DMS153 treated with DMSO at 0.1 percent for 48 hours (cell line): ENCODE measurements around the gene MTCL3.

ENCODE experiments used
- DNase-seq: peaks from one replicate; lab custom pipeline; 2025; ENCODE audit not compliant: unreplicated experiment; lab: John Stamatoyannopoulos, UW

The MTCL3 gene

DNA sequence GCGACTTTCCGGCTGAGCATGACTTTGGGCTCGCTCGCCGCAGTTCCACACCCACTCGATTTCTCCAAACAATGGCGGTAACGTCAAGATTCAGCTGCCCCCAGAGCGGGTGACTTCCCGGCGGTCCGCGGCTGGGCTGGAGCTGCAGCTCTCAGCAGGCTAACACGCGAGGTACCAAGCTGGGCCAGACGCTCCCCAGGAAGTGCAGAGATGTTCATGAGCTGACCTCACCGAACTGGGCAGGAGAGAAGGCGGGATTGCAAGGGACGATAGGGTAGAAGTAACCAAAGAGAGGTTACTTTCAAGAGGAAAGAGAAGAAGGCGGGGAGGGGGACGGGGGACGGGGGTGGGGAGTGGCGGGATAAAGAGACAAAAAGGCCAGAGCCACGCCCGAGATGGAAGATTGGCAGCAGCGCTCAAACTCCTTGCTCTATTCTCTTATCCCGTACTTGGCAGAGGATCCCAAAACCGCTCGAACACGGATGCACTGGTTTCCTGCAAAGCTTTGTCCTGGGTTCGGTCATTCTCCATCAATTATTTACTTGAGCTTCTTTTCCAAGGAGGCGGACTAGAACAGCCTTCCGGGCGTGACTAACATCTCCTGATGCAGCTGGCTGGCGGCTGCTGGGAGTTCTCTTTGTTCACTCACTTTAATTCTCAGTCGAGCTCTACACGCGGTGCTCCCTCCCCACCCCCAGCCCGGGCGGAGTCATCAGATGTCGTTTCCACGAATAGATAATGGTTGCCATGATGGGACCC is at the start of gene MTCL3:
Gene MTCL3 (minus strand): TSS at position 626 of the 759 bp plus-strand sequence.
- peak; percentile 93 for DNase-seq

- no peak for DNase-seq
These were observed 48.3 kb upstream of the MTCL3 start for GRCh38 chr6:127567476-127567875.

GRCh38 chr6:127566651-127567050 is 47.5 kb upstream of the MTCL3 start:
- DNase-seq = no peak

GRCh38 chr6:127566119-127566518 is 47.0 kb upstream of the MTCL3 start:
- DNase-seq = no peak

DNA sequence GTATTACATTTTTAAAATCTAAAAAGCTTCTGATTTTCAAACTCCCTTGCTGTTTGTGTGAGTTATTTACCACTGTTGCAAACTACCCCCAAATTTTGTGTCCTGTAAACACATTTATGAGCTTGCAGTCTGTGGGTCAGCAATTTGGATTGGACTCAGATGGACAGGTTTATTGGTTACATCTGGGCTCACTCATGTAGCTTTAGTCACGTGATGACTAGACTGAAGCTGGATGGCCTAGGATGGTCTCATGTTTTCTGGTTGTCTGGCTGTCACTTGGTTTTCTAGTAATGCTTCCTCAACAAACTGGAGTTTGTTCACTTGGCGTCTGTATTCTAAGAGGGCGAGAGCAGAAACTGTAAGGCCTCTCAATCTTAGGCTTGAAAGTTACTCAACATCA is 45.6 kb upstream of the MTCL3 start:
- DNase-seq = no peak

- no peak for DNase-seq
These were observed 42.5 kb upstream of the MTCL3 start for GRCh38 chr6:127561660-127562059.

DNA sequence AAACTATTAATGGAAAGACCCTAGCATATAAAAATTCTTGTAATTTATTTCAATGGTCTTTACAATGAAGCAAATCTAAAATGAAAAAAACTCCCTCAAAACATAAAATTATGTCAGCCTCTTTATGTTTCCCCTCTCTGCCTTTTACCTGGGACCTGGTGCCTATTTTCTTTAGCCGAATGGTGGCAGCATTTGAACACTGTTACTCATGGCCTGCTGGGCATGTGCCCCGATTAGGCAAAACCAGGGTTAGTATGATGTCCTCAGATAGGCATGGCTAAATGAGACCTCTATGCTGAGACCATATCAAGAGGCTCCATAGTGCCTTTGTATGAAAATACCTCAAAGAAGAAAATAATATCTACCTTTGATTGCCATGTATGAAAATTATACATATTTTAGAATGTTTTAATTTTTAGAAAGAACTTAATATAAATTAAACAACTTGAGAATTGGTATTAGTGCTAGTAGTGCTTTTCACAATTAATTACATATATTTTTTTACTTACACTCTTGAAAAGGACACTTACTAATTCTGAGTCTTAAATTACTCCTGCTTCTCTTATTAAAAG is 35.4 kb upstream of the MTCL3 start:
- DNase-seq = peak; percentile 24

DNA sequence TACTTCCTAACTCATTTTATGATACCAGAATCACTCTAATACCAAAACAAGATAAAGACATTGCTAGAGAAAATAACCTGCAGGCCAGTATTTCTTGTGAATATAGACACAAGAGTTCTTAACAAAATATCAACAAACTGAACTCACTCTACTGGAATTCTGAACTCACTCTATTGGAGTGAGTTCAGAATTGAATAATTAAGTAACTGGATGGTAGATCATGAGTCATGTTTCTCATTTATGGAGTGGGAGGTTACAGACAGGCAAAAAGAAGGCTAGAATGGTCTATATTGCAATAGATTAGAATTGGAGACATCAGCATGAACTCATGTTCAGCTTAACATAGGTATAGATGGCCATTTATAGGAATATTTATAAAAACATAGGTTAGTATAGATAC is 31.3 kb upstream of the MTCL3 start:
- no peak for DNase-seq

- DNase-seq = no peak
These were observed 28.9 kb upstream of the MTCL3 start for GRCh38 chr6:127547904-127548649.

GRCh38 chr6:127547215-127547614 is 28.1 kb upstream of the MTCL3 start:
- DNase-seq = no peak

DNA sequence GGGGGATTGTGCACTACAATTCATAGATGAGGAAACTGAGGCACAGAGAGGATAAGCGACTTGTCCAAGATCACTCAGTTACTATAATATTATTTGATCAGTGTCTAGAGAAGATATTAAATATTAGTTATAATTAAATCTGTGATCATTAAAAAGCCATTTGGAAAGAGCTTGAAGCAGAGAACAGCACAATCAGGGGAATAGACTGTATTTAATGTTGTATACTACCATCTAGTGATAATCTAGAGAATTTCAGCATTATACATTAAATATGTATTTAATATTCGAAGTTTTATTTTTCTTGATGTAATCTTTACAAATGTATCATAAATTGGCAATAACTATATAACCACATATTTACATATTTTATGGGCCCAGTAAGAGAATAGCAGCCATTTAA is 20.1 kb upstream of the MTCL3 start:
- DNase-seq = peak; percentile 41

- DNase-seq = no peak
These were observed 19.7 kb upstream of the MTCL3 start for GRCh38 chr6:127538750-127539264.

GRCh38 chr6:127533736-127534135 is 14.6 kb upstream of the MTCL3 start:
- no peak for DNase-seq

DNA sequence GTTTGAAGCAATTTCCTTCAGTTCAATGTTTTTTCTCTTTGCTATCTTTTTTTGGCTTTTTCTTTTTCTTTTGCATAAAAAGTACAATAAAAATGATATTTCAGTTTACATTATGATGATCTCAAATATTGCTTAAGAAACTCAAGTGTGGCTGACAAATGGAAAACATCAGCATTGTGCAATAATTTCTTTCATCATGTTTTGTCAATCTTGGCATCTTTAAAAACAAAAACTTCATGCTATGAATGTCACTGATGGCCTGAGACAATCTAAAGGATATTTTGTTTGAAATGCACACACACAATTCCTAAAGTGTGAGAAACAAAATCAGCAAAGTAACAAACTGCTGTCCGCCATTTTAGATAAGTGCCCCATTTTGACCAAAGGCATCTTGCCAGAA is 13.9 kb upstream of the MTCL3 start:
- DNase-seq = no peak

DNA sequence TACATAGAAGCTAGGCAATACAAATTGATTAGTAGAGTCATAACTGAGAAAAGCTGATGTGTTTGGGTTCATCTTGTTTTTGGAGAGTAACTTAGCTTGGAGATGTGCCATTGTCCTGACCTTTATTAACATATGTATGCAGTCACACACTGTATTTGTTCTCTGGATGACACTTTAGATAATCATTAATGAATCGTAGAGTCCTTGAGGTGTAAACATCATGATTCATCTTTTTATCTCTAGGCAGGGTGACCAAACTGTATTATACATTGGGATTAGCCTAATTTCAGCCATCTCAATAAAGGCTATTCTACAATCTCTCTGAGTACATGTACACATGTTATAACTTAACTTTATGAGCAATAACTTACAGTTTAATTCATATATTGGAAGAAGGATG is 3.6 kb upstream of the MTCL3 start:
- no peak for DNase-seq

DNA sequence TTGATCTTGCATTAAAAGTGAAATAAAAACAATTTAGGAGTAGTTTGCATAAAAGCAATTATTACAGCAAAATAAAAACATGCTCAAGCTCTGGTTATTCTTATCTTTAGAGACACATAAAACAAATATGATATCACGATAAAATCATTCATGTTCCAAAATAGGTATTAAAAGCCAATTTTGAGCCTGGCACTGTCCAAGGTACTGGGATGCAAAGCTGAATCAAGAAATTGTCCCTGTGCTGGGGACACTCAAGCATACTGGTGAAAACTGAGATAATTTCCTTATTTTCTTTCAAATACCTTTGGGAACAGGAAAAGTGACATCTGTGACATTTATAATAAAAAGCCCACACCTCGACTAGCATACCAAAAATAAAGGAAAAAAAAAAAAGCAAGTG is 931 bp upstream of the MTCL3 start:
- DNase-seq = no peak

GRCh38 chr6:127519469-127519785 is 292 bp upstream of the MTCL3 start:
- DNase-seq = no peak

- no peak for DNase-seq
These were observed 885 bp downstream of the MTCL3 start for GRCh38 chr6:127518191-127518709.

DNA sequence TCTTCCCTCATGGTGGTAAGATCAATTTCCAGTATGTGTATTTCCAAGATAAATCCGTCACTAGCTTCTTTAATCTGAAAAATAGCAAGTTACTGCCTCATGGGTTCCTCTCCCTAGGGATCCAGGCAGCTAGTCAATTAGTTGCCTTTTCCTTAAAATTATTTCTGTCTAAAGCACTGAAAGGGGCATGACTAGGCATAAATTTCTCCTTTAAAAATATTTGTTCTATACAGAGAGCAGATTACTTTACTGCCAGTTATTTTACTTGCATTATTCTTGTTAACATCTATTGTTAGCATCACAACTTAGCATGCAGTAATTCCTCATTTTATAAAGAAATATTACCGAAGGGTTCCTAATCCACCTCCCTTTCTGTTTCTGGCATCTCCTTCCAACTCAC is 1.4 kb downstream of the MTCL3 start:
- no peak for DNase-seq

DNA sequence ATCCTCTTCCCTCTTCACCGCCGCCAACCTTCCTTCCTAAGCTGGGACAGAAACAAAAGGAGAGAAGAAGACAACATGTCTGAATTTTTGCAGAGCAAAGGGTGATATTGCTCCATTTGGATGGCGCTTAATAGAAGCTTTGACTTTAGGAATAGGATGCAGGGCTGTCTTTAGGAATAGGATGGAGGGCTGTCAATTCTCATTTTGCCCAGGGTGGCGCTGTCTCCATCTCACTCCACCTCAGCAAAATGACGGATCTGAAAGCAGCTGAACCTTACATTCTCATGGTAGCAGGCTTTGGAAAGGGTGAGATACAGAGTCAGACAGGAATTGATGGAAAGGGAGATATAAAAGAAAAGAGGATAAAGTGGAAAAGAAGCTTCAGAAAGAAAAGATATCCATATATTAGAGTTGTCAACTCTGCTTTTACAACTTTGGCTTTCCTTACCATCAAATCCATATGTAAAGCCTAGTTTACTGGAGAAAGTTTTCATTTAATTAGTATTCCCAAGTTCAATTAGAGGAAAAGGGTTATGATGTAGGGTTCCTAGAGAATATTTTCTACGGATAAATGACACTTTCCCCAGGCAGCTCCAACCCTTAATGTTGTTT is 2.4 kb downstream of the MTCL3 start:
- DNase-seq = peak; percentile 89
